SU-DHL-6 (cell line): ENCODE measurements around the gene CSTB.

Source experiments
- H2AFZ ChIP-seq: fragments of 200-600 bp; sonication (generic); 2 replicates; pipeline ENCODE4 v1.6.1; 2014; ENCODE audit warnings: low read depth, mild to moderate bottlenecking, moderate library complexity, mixed read lengths, antibody characterized with exemption, low read length; ENCODE audit not compliant: severe bottlenecking
- H3F3A ChIP-seq: fragments of 200-600 bp; shearing (Covaris generic); 2 replicates; pipeline ENCODE4 v1.6.0; 2016; ENCODE audit warnings: antibody characterized with exemption, mild to moderate bottlenecking; ENCODE audit not compliant: insufficient read depth
- H3K27ac ChIP-seq: fragments of 200-600 bp; sonication (generic); 2 replicates; pipeline ENCODE4 v1.5.1; 2016; ENCODE audit warnings: low read depth, mild to moderate bottlenecking, low read length, moderate library complexity, mixed read lengths
- H3K27me3 ChIP-seq: fragments of 200-600 bp; sonication (generic), shearing (Covaris generic); 2 replicates; pipeline ENCODE4 v1.6.0; 2014; ENCODE audit warnings: mild to moderate bottlenecking, low read length
- H3K36me3 ChIP-seq: fragments of 200-600 bp; sonication (generic); 2 replicates; pipeline ENCODE4 v1.6.1; 2014; ENCODE audit warnings: mild to moderate bottlenecking, low read length, mixed read lengths
- H3K4me2 ChIP-seq: fragments of 300-600, 200-600 bp; shearing (Covaris generic), sonication (generic); 2 replicates; pipeline ENCODE4 v1.6.0; 2014; ENCODE audit warnings: low read length, low read depth, mild to moderate bottlenecking; ENCODE audit not compliant: poor library complexity, severe bottlenecking
- H3K4me3 ChIP-seq: fragments of 200-600 bp; sonication (generic); 2 replicates; pipeline ENCODE4 v1.5.1; 2014; ENCODE audit warnings: antibody characterized with exemption, low read length, mild to moderate bottlenecking, mixed read lengths; ENCODE audit not compliant: insufficient read depth, poor library complexity, severe bottlenecking
- H3K79me2 ChIP-seq: fragments of 200-600 bp; sonication (generic); 2 replicates; pipeline ENCODE4 v1.6.1; 2014; ENCODE audit warnings: mild to moderate bottlenecking, low read length, moderate library complexity; ENCODE audit not compliant: insufficient read depth
- H3K9ac ChIP-seq: fragments of 200-600 bp; sonication (generic); 2 replicates; pipeline ENCODE4 v1.7.0; 2014; ENCODE audit warnings: mild to moderate bottlenecking, low read length
- H3K9me2 ChIP-seq: fragments of 200-600 bp; sonication (generic); replicated peaks from 2 replicates; pipeline ENCODE4 v1.6.1; 2014; ENCODE audit warnings: low read length; ENCODE audit not compliant: insufficient read depth
- H3K9me3 ChIP-seq: fragments of 200-600 bp; sonication (generic); 2 replicates; pipeline ENCODE4 v1.6.1; 2014; ENCODE audit warnings: low read length, mixed read lengths; ENCODE audit not compliant: insufficient read depth
- H4K20me1 ChIP-seq: fragments of 200-600 bp; sonication (generic); 2 replicates; pipeline ENCODE4 v1.6.1; 2014; ENCODE audit warnings: low read depth, mild to moderate bottlenecking, antibody characterized with exemption, low read length, moderate library complexity, mixed read lengths
- EZH2phosphoT487 ChIP-seq: fragments of 200-600 bp; sonication (generic), shearing (Covaris generic); conservative IDR thresholded peaks from 2 replicates; pipeline ENCODE4 v1.6.1; 2018; ENCODE audit warnings: mild to moderate bottlenecking, antibody characterized with exemption, low read length, moderate library complexity, mixed read lengths
- TF ChIP-seq, protein P1 (sequence below): fragments of 200-600 bp; sonication (generic); IDR thresholded peaks from one replicate; pipeline ENCODE4 v1.5.1; 2017; ENCODE audit warnings: antibody characterized with exemption, mild to moderate bottlenecking, low read length, moderate library complexity; ENCODE audit not compliant: insufficient read depth, poor library complexity, severe bottlenecking

CSTB gene

DNA sequence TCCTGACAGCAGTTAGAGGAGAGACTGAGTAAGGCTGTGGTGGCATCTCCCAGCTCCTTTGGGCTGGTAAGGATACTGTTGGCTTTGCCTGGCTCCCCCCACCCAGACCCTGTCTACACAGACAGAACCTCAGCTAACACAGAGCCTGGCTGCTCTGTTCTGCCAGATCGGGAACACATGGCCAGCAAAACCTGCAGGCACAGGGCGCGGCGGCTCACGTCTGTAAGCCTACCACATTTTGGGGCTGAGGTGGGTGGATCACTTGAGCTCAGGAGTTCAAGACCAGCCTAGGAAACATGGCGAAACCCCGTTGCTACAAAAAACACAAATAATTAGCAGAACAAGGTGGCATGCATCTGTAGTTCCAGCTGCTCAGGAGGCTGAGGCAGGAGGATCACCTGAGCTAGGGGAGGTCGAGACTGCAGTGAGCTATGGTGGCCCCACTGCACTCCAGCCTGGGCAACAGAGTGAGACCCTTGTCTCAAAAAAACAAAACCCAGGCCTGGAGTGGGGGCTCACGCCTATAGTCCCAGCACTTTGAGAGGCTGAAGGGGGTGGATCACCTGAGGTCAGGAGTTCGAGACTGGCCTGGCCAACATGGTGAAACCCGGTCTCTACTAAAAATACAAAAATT, 6.7 kb downstream of the CSTB start:
- TF ChIP-seq, protein P1, sequence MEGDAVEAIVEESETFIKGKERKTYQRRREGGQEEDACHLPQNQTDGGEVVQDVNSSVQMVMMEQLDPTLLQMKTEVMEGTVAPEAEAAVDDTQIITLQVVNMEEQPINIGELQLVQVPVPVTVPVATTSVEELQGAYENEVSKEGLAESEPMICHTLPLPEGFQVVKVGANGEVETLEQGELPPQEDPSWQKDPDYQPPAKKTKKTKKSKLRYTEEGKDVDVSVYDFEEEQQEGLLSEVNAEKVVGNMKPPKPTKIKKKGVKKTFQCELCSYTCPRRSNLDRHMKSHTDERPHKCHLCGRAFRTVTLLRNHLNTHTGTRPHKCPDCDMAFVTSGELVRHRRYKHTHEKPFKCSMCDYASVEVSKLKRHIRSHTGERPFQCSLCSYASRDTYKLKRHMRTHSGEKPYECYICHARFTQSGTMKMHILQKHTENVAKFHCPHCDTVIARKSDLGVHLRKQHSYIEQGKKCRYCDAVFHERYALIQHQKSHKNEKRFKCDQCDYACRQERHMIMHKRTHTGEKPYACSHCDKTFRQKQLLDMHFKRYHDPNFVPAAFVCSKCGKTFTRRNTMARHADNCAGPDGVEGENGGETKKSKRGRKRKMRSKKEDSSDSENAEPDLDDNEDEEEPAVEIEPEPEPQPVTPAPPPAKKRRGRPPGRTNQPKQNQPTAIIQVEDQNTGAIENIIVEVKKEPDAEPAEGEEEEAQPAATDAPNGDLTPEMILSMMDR, result no peak
- TF ChIP-seq EZH2phosphoT487, result no peak

DNA sequence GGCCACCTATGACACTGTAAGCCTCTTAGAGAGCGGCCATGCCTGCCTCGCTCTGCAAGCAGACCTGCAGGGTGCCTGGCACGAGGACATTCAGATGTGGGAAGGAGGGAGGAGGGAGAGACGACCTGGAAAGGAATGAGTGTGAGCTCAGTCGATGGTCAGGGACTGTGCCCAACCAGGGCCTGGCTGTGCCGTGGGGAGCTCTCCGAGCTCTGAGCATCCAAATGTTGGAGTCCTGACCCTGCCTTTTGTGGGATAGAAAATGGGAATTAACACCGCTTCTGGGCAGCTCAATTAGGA, 7.3 kb downstream of the CSTB start:
- Histone ChIP-seq H3K9ac (no peak overlapping the region), H3F3A (no peaks in the 10 kb centered on the region)

More for the DNA sequence above, 6.7 kb downstream of the CSTB start:
- no peak overlapping the region for H3K4me2 ChIP-seq
- no peaks in the 10 kb centered on the region for H3K27me3 ChIP-seq
- H2AFZ ChIP-seq, result no peak overlapping the region
- H3K9me2 ChIP-seq, result no peaks in the 10 kb centered on the region
- H3K9ac ChIP-seq, result no peak overlapping the region
- H3K4me3 ChIP-seq, result no peak overlapping the region
- H3K79me2 ChIP-seq, result no peaks in the 10 kb centered on the region
- H3K27ac ChIP-seq, result no peak overlapping the region
- no peaks in the 10 kb centered on the region for H4K20me1 ChIP-seq
- H3K9me3 ChIP-seq, result no peaks in the 10 kb centered on the region
- no peaks in the 10 kb centered on the region for H3F3A ChIP-seq
- H3K36me3 ChIP-seq, result no peaks in the 10 kb centered on the region

DNA sequence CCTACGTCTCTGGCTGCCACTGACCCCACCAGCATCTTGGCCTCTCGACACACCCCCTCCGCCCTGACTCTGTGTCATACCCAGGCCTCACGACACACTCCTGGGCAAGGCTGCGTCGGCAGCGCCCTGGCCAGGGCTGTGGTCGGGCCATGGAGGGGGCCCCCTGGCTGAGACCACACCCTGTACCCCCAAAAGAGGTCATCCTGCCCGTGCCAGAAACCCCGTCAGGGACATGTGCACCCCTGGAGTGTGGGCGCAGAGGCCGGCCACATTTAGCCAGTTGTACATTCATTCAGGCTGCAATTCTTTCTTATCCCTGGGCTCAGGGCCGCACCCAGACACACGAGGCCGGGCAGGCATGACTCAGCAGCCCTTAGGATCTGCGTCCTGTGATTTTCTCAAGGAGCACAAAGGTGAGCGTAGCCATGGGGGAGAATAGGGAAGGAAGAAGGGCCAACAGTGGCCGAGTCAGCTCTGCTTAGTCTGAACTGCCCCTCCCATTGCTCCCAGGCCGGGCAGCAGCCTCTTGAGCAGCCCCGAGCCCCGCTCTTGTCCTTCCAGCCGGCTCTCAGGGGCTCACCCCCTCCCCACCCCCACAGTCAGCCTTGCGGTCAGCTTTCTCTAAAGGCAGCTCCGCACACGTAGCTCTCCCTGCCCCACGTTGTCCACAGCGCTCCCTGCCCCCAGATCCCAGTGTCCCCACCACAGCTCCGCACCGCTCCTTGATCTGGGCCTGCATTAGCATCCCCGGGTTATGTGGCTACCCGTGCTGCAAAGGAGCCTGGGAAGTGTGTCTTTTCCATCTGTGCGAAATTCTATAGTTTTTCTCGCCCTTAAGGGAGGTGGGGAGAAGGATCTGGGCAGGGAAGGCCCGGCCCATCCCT, 7.9 kb downstream of the CSTB start:
- H3K4me2 ChIP-seq, result no peak overlapping the region
- H4K20me1 ChIP-seq, result no peaks in the 10 kb centered on the region
- H3K9ac ChIP-seq, result no peak overlapping the region
- no peaks in the 10 kb centered on the region for H3K9me2 ChIP-seq
- TF ChIP-seq, protein P1, result no peak
- no peak overlapping the region for H3K27ac ChIP-seq
- H3K9me3 ChIP-seq, result no peaks in the 10 kb centered on the region
- H3K79me2 ChIP-seq, result no peaks in the 10 kb centered on the region
- H3K36me3 ChIP-seq, result no peaks in the 10 kb centered on the region
- no peaks in the 10 kb centered on the region for H3K27me3 ChIP-seq
- no peak overlapping the region for H3K4me3 ChIP-seq
- no peaks in the 10 kb centered on the region for H3F3A ChIP-seq
- no peak overlapping the region for H2AFZ ChIP-seq

More for the DNA sequence above, 7.3 kb downstream of the CSTB start:
- H3K4me2 ChIP-seq, result no peak overlapping the region
- no peak overlapping the region for H3K27ac ChIP-seq
- H3K36me3 ChIP-seq, result no peaks in the 10 kb centered on the region
- H3K79me2 ChIP-seq, result no peaks in the 10 kb centered on the region
- no peaks in the 10 kb centered on the region for H3K27me3 ChIP-seq
- no peaks in the 10 kb centered on the region for H3K9me2 ChIP-seq
- H3K4me3 ChIP-seq, result no peak overlapping the region
- TF ChIP-seq, protein P1, result no peak
- TF ChIP-seq EZH2phosphoT487, result no peak
- H3K9me3 ChIP-seq, result no peaks in the 10 kb centered on the region
- no peaks in the 10 kb centered on the region for H4K20me1 ChIP-seq
- H2AFZ ChIP-seq, result no peak overlapping the region
